Endothelial cell of umbilical vein (primary cell): ENCODE data around the gene MLLT6.

Experiments
- EZH2 ChIP-seq: IDR thresholded peaks from 2 replicates; pipeline ENCODE4 v1.6.1; 2012; ENCODE audit warnings: borderline replicate concordance, low read depth, mild to moderate bottlenecking, moderate library complexity, low read length, inconsistent platforms; ENCODE audit not compliant: severe bottlenecking
- JUN ChIP-seq: IDR thresholded peaks from 2 replicates; pipeline ENCODE4 v1.6.1; 2011; ENCODE audit warnings: borderline replicate concordance, low read depth; ENCODE audit not compliant: insufficient read length, insufficient read depth
- MYC ChIP-seq: IDR thresholded peaks from one replicate; pipeline ENCODE4 v1.6.1; 2011; ENCODE audit warnings: mild to moderate bottlenecking, low read depth, low read length
- POLR2A ChIP-seq: IDR thresholded peaks from 2 replicates; pipeline ENCODE4 v1.6.1; 2012; ENCODE audit warnings: low read depth, mild to moderate bottlenecking, control low read depth, low read length
- POLR2AphosphoS5 ChIP-seq: IDR thresholded peaks from 2 replicates; pipeline ENCODE4 v1.6.1; 2012; ENCODE audit warnings: low read depth, mild to moderate bottlenecking, control low read depth, low read length, moderate library complexity; ENCODE audit not compliant: insufficient read depth
- TF ChIP-seq, protein P1 (sequence below), 2 donors: IDR thresholded peaks; 1 replicate in 1 of 2; 2 replicates in 1 of 2; pipeline ENCODE4 v1.5.1; 2011; ENCODE audit warnings: low read length in 2 of 2, mild to moderate bottlenecking in 2 of 2, moderate library complexity in 2 of 2, control low read depth in 1 of 2, inconsistent platforms in 1 of 2, low read depth in 1 of 2; ENCODE audit not compliant: insufficient read depth in 1 of 2; ENCODE audit errors: extremely low read depth in 1 of 2
- TF ChIP-seq, protein P2 (sequence below): IDR thresholded peaks from 2 replicates; pipeline ENCODE4 v1.6.1; 2011; ENCODE audit not compliant: insufficient read depth, insufficient read length

DNA sequence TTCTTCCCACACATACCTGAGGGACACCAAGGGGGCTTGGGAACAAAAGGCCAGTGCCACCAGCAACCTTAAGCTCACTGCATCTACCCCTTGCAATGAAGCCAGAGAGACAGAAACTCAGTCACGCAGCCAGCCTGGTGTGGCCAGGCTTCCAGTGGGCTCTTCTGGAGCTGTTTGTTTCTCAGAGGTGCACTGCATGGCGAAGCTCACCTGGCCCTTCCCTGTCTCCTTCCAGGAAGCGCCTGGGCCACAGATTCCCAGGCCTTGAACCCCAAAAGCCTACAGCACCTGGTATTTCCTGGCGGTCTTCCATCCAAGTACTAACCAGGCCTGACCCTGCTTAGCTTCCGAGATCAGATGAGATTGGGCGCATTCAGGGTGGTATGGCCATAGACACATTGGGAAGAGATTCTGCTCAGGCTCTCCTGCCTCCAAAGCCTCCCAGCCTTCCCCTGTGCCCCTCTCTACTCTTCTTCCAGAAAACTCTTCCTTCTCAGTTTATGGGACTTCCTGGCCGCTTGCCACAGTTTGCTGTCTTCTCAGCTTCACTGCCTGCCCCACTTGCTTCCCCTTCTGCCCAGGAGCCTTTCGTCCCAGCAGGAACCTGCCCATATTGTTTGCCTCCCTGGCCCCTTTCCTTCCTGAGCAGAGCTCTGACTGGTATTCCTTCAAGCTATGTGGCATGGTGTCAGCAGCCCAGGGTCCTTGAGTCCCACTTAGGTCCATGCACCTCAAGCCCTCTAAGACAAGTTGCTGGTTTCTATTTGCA is 26.6 kb downstream of the MLLT6 start:
- TF ChIP-seq, protein P1, sequence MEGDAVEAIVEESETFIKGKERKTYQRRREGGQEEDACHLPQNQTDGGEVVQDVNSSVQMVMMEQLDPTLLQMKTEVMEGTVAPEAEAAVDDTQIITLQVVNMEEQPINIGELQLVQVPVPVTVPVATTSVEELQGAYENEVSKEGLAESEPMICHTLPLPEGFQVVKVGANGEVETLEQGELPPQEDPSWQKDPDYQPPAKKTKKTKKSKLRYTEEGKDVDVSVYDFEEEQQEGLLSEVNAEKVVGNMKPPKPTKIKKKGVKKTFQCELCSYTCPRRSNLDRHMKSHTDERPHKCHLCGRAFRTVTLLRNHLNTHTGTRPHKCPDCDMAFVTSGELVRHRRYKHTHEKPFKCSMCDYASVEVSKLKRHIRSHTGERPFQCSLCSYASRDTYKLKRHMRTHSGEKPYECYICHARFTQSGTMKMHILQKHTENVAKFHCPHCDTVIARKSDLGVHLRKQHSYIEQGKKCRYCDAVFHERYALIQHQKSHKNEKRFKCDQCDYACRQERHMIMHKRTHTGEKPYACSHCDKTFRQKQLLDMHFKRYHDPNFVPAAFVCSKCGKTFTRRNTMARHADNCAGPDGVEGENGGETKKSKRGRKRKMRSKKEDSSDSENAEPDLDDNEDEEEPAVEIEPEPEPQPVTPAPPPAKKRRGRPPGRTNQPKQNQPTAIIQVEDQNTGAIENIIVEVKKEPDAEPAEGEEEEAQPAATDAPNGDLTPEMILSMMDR (IDR thresholded peaks at IDR 0.05; ENCODE audit: extremely low read depth in 1 of 2, insufficient read depth in 1 of 2, low read depth in 1 of 2, low read length in 2 of 2), result no peak
- no peak for TF ChIP-seq EZH2
- TF ChIP-seq POLR2AphosphoS5, result no peak
- peak; percentile 63 for TF ChIP-seq POLR2A
- TF ChIP-seq JUN, result no peak
- no peak for TF ChIP-seq MYC
- TF ChIP-seq, protein P2, sequence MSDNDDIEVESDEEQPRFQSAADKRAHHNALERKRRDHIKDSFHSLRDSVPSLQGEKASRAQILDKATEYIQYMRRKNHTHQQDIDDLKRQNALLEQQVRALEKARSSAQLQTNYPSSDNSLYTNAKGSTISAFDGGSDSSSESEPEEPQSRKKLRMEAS, result no peak
